Retina (tissue), 1 donor: ENCODE measurements around the gene PCDH9.
A peak's percentile ranks its signal among the peaks of the same experiment; 100 is the strongest.

ENCODE experiments used
- DNase-seq: peaks from one replicate; pipeline ENCODE4 v3.0.0-alpha.2; 2016

PCDH9 gene

GRCh38 chr13:67015976-67016600 lies 214.0 kb downstream of the PCDH9 start:
- DNase-seq: no peak

- DNase-seq: no peak
Measured at GRCh38 chr13:67014399-67014798, 215.7 kb downstream of the PCDH9 start.

- no peak for DNase-seq
Measured at GRCh38 chr13:67013709-67014108, 216.4 kb downstream of the PCDH9 start.

GRCh38 chr13:67008075-67008668 lies 222.0 kb downstream of the PCDH9 start:
- no peak for DNase-seq

- DNase-seq: no peak
Measured at GRCh38 chr13:67004511-67004910, 225.6 kb downstream of the PCDH9 start.

GRCh38 chr13:67003743-67004142 lies 226.4 kb downstream of the PCDH9 start:
- DNase-seq: no peak

- no peak for DNase-seq
Measured at GRCh38 chr13:67001363-67001762, 228.8 kb downstream of the PCDH9 start.

- DNase-seq: no peak
Measured at GRCh38 chr13:66996503-66996902, 233.6 kb downstream of the PCDH9 start.

GRCh38 chr13:66995203-66995611 lies 234.9 kb downstream of the PCDH9 start:
- DNase-seq: peak; percentile 31

- peak; percentile 4 for DNase-seq
Measured at GRCh38 chr13:66994517-66995202, 235.5 kb downstream of the PCDH9 start.

GRCh38 chr13:66994097-66994496 lies 236.0 kb downstream of the PCDH9 start:
- peak; percentile 65 for DNase-seq

GRCh38 chr13:66992719-66993118 lies 237.4 kb downstream of the PCDH9 start:
- DNase-seq: no peak

- no peak for DNase-seq
Measured at GRCh38 chr13:66992183-66992582, 238.0 kb downstream of the PCDH9 start.

- DNase-seq: no peak
Measured at GRCh38 chr13:66984241-66984640, 245.9 kb downstream of the PCDH9 start.

- DNase-seq: no peak
Measured at GRCh38 chr13:66981912-66982311, 248.2 kb downstream of the PCDH9 start.

GRCh38 chr13:66977161-66977560 lies 253.0 kb downstream of the PCDH9 start:
- DNase-seq: no peak

- DNase-seq: no peak
Measured at GRCh38 chr13:66974889-66975288, 255.2 kb downstream of the PCDH9 start.

- DNase-seq: no peak
Measured at GRCh38 chr13:66974174-66974573, 256.0 kb downstream of the PCDH9 start.

GRCh38 chr13:66972659-66973058 lies 257.5 kb downstream of the PCDH9 start:
- no peak for DNase-seq

- DNase-seq: no peak
Measured at GRCh38 chr13:66971004-66971403, 259.1 kb downstream of the PCDH9 start.

GRCh38 chr13:66969291-66969690 lies 260.8 kb downstream of the PCDH9 start:
- no peak for DNase-seq

- DNase-seq: no peak
Measured at GRCh38 chr13:66967811-66968597, 262.1 kb downstream of the PCDH9 start.

GRCh38 chr13:66965181-66965580 lies 265.0 kb downstream of the PCDH9 start:
- DNase-seq: no peak

GRCh38 chr13:66962953-66963352 lies 267.2 kb downstream of the PCDH9 start:
- DNase-seq: no peak
